Ascending aorta (tissue), 2 donors: ENCODE results near the gene VTI1A. TPM values are rescaled to one million over a fixed set of nuclear protein-coding genes. Genes with fewer than 3 reads are reported as not detected.

Experiments
- DNase-seq, 2 donors: peaks; one replicate each; pipeline ENCODE4 v3.0.0-alpha.2; 2019; ENCODE audit warnings: low spot score in 2 of 2
- H3K27ac ChIP-seq, 2 donors: fragments of 200-600 bp; sonication (generic); one replicate each; pipeline ENCODE4 v1.5.1; 2016 to 2017; ENCODE audit warnings: mild to moderate bottlenecking in 1 of 2
- H3K27me3 ChIP-seq: fragments of 200-600 bp; sonication (generic); one replicate; pipeline ENCODE4 v1.5.1; 2017
- H3K36me3 ChIP-seq, 2 donors: fragments of 200-600 bp; sonication (generic); one replicate each; pipeline ENCODE4 v1.5.1; 2016
- H3K4me1 ChIP-seq, 2 donors: fragments of 200-600 bp; sonication (generic); one replicate each; pipeline ENCODE4 v1.5.1; 2016 to 2017; ENCODE audit warnings: mild to moderate bottlenecking in 1 of 2
- H3K4me3 ChIP-seq, 2 donors: fragments of 200-600 bp; sonication (generic); one replicate each; pipeline ENCODE4 v1.5.1; 2016 to 2017; ENCODE audit warnings: mild to moderate bottlenecking in 1 of 2
- H3K9me3 ChIP-seq, 2 donors: fragments of 200-600 bp; sonication (generic); one replicate each; pipeline ENCODE4 v1.5.1; 2016
- intact Hi-C: fragments of 100-400 bp; cut with DNase I; formaldehyde crosslinking; loops from one replicate; pipeline ENCODE4 v1.15.1; 2023
- total RNA-seq: library from RNA; depleted of rRNA; stranded (reverse); fragments of >200 nt; gene quantifications from one replicate; pipeline ENCODE4 v1.1.0, GENCODE V29; 2016
- TF ChIP-seq, protein P1 (sequence below), 3 experiments: fragments of 200-600 bp in 2 of 3; fragments of 450-650 bp in 1 of 3; sonication (generic) in 2 of 3; IDR thresholded peaks; one replicate each; pipeline ENCODE4 v1.5.1; 2016 to 2019; ENCODE audit warnings: antibody characterized with exemption in 3 of 3, mild to moderate bottlenecking in 1 of 3, moderate library complexity in 1 of 3

VTI1A gene
- total RNA-seq, 1 donor from 2014 or later = 32.5 TPM

DNA sequence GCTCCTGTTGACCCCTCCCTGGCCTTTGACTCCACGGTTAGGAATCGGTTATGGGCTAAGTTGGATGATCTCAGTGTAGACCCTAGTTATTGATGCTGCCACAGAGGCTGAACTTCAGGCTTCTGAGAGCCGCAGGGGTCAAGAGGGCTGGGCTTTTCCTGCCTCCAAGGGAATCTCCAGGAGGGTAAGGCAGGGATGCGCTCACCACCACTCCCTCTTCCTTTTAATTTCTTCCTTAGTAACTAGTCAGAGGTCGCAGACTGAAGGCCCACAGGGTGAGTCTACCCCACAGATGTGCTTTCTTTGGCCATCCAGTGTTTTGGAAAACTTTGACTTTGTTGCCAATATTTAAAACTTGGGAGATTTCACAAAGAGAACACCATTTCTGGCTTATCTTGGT lies 352.0 kb downstream of the VTI1A start:
- no peaks in the 10 kb centered on the region for H3K9me3 ChIP-seq
- no peak overlapping the region for H3K27ac ChIP-seq
- H3K27me3 ChIP-seq = no peaks in the 10 kb centered on the region
- no peaks in the 10 kb centered on the region for H3K36me3 ChIP-seq
- intact Hi-C loops = no loop called here
- peaks cover 0 to 8% of the 10 kb centered on the region in 2 donors for H3K4me1 ChIP-seq
- H3K4me3 ChIP-seq = no peak overlapping the region
- TF ChIP-seq, protein P1, sequence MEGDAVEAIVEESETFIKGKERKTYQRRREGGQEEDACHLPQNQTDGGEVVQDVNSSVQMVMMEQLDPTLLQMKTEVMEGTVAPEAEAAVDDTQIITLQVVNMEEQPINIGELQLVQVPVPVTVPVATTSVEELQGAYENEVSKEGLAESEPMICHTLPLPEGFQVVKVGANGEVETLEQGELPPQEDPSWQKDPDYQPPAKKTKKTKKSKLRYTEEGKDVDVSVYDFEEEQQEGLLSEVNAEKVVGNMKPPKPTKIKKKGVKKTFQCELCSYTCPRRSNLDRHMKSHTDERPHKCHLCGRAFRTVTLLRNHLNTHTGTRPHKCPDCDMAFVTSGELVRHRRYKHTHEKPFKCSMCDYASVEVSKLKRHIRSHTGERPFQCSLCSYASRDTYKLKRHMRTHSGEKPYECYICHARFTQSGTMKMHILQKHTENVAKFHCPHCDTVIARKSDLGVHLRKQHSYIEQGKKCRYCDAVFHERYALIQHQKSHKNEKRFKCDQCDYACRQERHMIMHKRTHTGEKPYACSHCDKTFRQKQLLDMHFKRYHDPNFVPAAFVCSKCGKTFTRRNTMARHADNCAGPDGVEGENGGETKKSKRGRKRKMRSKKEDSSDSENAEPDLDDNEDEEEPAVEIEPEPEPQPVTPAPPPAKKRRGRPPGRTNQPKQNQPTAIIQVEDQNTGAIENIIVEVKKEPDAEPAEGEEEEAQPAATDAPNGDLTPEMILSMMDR (IDR thresholded peaks at IDR 0.05) = no peak
- DNase-seq = no peak

DNA sequence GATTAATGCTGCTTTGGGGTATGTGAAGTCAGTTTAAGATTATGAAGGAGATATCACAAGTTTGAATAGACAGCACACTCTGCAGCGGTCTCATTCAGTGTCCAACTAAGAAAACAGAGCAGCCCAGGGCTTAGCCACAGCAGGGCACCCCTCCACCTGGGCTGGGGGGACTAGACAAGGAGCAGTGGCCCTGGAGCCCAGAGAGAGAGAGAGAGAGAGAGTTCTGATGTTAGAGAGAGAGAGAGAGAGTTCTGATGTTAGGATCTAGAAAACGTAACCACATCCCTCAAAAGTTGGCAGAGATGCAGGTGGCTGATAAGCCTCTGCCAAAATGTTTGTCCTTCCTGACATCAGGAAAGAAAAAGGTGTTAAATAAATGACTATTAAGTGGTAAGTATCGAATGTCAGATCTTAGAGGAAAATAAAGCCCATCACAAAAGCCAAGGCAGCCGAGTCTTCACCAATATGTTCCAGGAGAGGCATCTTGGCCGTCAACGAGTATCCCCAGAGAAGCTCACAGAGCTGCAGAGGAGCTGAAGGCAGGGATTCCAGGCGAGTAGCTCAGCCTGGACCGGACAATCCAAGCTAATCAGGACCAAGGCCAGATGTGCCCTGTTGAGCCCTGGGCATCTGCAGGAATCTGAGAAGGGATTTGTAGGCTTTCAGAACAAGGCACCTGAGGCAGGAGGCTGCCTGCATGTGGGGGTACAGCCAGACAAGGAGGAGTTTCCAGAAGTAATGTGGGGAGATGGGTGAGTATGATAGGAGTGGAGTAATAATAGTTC lies 352.9 kb downstream of the VTI1A start:
- intact Hi-C loops = loop anchor here (5.0 kb wide), 1 partner anchor 212 kb away; no protein-coding TSS in a partner anchor
- H3K27ac ChIP-seq = no peak overlapping the region
- H3K4me1 ChIP-seq = peaks cover 0 to 6% of the 10 kb centered on the region in 2 donors
- no peak for DNase-seq
- no peaks in the 10 kb centered on the region for H3K9me3 ChIP-seq
- H3K27me3 ChIP-seq = no peaks in the 10 kb centered on the region
- TF ChIP-seq, protein P1 (IDR thresholded peaks at IDR 0.05) = no peak
- H3K36me3 ChIP-seq = no peaks in the 10 kb centered on the region
- H3K4me3 ChIP-seq = no peak overlapping the region

DNA sequence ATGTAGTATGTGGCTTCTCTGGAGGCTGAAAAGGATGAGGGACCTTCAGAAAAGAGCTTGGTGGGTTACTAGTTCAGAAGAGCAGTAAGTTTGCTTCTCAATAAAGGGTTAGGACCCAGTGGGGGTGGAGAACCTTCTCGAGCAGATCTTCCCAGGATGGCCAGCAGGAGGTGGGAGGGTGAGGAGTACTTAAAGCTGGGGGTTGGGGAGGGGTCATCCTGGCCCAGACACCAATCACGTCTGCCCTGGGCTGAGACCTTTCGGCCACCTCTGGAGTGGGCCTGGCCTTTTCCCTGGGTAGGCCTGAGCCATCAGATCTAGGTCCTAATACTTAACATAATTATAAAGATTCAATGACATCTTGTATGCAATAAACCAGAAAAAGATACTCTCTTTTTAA lies 354.0 kb downstream of the VTI1A start:
- TF ChIP-seq, protein P1 (IDR thresholded peaks at IDR 0.05) = no peak
- H3K9me3 ChIP-seq = no peaks in the 10 kb centered on the region
- no peaks in the 10 kb centered on the region for H3K36me3 ChIP-seq
- peaks cover 0 to 6% of the 10 kb centered on the region in 2 donors for H3K4me1 ChIP-seq
- intact Hi-C loops = loop anchor here (5.0 kb wide), 1 partner anchor 211 kb away; no protein-coding TSS in a partner anchor
- no peak overlapping the region for H3K4me3 ChIP-seq
- no peaks in the 10 kb centered on the region for H3K27me3 ChIP-seq
- H3K27ac ChIP-seq = no peak overlapping the region
- DNase-seq = no peak

DNA sequence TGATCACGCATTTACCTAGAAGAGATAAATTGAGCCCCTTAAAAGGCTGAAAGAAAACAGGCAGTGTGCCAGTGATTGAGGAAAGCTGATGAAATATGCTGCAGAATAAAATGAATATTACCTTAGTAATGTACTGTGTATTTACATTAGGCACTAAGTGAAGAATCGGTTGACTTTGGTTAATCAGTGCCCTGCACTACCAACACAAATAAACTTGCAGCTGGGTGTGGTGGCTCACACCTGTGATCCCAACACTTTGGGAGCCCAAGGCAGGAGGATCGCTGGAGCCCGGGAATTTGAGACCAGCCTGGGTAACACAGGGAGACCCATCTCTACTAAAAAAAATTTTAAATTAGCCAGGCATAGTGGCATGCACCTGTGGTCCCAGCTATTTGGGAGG lies 354.7 kb downstream of the VTI1A start:
- Histone ChIP-seq H3K36me3 (no peaks in the 10 kb centered on the region), H3K9me3 (no peaks in the 10 kb centered on the region), H3K4me1 (peaks cover 0 to 6% of the 10 kb centered on the region in 2 donors), H3K27ac (no peak overlapping the region), H3K4me3 (no peak overlapping the region), H3K27me3 (no peaks in the 10 kb centered on the region)
- TF ChIP-seq, protein P1 (IDR thresholded peaks at IDR 0.05) = no peak
- DNase-seq = no peak
- intact Hi-C loops = loop anchor here (5.0 kb wide), 1 partner anchor 211 kb away; no protein-coding TSS in a partner anchor

DNA sequence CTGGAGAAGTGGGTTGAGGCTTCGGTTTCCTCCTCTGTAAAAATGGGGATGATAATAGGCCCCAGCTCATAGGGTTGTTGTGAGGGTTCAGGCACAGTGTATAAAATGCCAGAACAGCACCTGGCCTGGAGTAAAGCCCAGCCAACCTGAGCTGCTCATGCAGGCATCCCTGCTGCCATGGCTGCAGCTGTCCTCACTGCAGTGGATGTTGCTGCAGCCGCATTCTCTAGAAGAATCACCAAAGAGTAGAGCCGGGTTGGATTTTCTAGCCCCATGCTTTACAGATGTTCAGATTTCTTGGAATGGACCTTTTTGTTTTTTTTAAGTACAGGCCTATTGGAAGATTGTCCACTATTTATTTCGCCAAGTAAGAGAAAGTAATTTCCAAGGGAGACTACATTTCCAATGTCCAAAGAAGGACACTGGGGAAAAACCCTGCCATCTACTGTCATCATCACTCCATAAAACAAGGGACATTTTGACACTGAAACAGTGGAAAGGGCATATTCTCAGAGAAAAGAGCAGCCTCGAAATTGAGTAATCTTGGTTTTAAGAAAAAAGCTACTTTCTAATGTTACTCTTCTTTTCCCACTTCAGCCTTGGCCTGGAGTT lies 355.5 kb downstream of the VTI1A start:
- peaks cover 0 to 6% of the 10 kb centered on the region in 2 donors for H3K4me1 ChIP-seq
- H3K36me3 ChIP-seq = no peaks in the 10 kb centered on the region
- TF ChIP-seq, protein P1 (IDR thresholded peaks at IDR 0.05) = no peak
- no peaks in the 10 kb centered on the region for H3K27me3 ChIP-seq
- H3K27ac ChIP-seq = no peak overlapping the region
- no peak for DNase-seq
- no peak overlapping the region for H3K4me3 ChIP-seq
- intact Hi-C loops = loop anchor here (5.0 kb wide), 1 partner anchor 210 kb away; no protein-coding TSS in a partner anchor
- H3K9me3 ChIP-seq = no peaks in the 10 kb centered on the region
